HAP-1 (cell line): Measurements from ENCODE around the gene SAAL1.

ENCODE experiments used
- DNase-seq, 2 experiments: peaks; one replicate each; pipeline ENCODE4 v3.0.0-alpha.2; 2016 to 2020; ENCODE audit warnings: low spot score in 2 of 2
- H3K27me3 ChIP-seq: fragments of 250-450 bp; sonication (Bioruptor Pico); 2 replicates; pipeline ENCODE4 v1.5.1; 2020; ENCODE audit warnings: low read depth, mild to moderate bottlenecking, moderate library complexity
- H3K36me3 ChIP-seq: fragments of 250-450 bp; sonication (Bioruptor Pico); replicated peaks from 2 replicates; pipeline ENCODE4 v1.5.1; 2020; ENCODE audit warnings: mild to moderate bottlenecking
- H3K4me1 ChIP-seq: fragments of 250-450 bp; sonication (Bioruptor Pico); 2 replicates; pipeline ENCODE4 v1.5.1; 2020; ENCODE audit warnings: mild to moderate bottlenecking
- H3K4me3 ChIP-seq: fragments of 250-450 bp; sonication (Bioruptor Pico); 2 replicates; pipeline ENCODE4 v1.5.1; 2020; ENCODE audit warnings: mild to moderate bottlenecking, moderate library complexity
- H3K9me3 ChIP-seq: fragments of 250-450 bp; sonication (Bioruptor Pico); 2 replicates; pipeline ENCODE4 v1.5.1; 2020; ENCODE audit warnings: mild to moderate bottlenecking, moderate library complexity
- in situ Hi-C: fragments of 300-500 bp; cut with MboI; formaldehyde crosslinking; loops from 3 replicates; pipeline ENCODE4 v1.14.3; 2020; ENCODE audit warnings: low sequenced_read_pairs, inconsistent platforms, mixed read lengths

Gene SAAL1

DNA sequence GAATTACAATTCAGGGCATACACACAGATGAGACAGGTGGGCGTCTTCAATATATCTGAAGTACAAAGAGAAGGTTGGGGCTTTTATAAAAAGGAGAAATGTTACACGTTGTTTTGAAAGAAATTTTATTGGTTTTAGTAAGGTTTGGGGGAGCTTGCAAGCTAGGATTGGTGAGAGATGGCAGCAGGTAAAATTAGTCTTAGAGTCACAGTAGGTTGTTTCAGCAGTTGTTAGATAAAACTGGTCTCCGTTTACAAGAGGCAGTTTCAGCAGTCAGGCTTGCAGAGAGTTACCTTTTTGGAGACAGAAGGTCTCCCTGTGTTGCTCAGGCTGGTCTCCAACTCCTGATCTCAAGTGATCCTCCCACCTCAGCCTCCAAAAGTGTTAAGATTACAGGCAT, 2.4 kb upstream of the SAAL1 start:
- no peaks in the 10 kb centered on the region; the same call in 1 of the 2 replicates for H3K36me3 ChIP-seq
- no peaks in the 10 kb centered on the region for H3K9me3 ChIP-seq
- H3K4me1 ChIP-seq, result peaks cover 8% of the 10 kb centered on the region
- in situ Hi-C loops, result no loop called here
- H3K27me3 ChIP-seq, result peaks cover 13% of the 10 kb centered on the region
- no peak for DNase-seq
- H3K4me3 ChIP-seq, result no peak overlapping the region

DNA sequence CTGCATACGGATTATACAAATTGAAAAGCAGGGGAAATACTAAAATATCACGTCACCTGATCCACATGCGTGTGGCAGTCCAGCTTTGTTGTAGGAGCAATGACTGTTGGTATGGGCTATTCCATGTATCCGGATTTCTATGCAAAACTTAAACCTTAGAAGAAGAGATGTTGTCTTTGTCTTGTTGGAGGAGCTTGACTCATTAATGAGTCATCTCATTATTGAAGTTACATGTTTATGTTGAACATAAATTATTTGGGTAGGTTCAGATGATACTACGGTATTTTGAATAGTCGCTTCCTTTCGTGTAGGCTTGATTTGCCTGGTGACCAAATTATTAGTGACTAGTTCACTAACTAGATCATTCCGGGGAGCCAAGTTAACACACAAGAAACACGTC, 806 bp upstream of the SAAL1 start:
- peaks cover 8% of the 10 kb centered on the region for H3K4me1 ChIP-seq
- in situ Hi-C loops, result no loop called here
- H3K4me3 ChIP-seq, result no peak overlapping the region
- 0 out of 2 replicates have a peak, but pooled peaks cover 2% of the 10 kb centered on the region for H3K27me3 ChIP-seq
- H3K9me3 ChIP-seq, result no peaks in the 10 kb centered on the region
- H3K36me3 ChIP-seq, result no peaks in the 10 kb centered on the region; the same call in none of the 2 replicates
- DNase-seq, result no peak

DNA sequence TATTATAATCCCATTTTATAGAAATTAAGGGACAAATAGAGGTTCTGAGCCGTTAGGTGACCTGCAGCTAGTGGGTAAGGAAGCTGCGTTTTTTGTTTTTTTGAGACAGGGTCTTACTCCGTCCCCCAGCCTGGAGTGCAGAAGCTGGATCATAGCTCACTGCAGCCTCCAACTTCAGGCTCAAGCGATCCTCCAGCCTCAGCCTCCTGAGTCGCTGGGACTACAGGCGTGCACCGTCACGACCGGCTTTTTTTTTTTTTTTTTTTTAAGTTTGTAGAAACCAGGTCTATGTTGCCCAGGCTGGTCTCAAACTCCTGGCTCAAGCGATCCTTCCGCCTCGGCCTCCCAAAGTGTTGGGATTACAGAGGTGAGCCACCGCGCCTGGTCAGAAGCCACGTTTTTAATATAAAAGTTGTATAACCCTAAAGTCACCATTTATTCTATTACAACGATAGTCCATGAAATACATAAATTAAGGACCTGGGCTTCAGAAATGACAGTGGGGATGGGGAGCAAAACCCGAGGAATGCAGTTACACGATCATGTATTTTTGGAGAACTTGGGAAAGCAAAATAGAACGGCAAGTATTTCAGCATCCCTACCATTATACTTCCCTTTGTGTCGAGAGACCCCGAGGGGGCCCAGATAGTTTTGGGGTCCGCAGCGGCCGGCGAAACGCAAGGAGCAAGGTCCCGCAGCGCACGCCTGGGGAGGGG, 638 bp downstream of the SAAL1 start:
- DNase-seq, result peak in 1 of 2 experiments; percentile 9
- in situ Hi-C loops, result no loop called here
- peak overlapping the region; percentile 86 for H3K4me3 ChIP-seq

DNA sequence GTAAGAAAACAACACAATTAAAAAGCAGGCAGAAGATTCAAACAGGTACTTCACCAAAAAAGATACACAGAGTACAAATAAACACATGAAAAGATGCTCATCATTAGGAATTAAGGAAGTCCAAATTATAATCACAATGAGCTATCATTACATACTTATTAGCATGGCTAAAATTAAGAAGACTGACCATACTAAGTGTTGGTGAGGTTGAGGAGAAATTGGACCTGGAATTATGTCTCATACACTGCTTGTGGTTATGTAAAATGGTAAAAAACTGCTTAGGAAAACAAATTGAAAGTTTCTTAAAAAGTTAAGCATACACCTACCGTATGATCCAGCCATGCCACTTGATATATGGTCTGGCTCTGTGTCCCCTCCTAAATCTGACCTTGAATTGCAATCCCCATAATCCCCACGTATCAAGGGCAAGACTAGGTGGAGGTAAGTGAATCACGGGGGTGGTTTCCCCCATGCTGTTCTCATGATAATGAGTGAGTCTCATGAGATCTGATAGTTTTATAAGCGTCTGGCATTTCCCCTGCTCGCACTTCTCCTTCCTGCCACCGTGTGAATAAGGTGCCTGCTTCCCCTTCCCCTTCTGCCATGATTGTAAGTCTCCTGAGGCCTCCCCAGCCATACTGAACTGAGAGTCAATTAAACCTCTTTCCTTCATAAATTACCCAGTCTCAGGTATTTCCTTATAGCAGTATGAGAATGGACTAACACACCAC, 4.8 kb downstream of the SAAL1 start:
- peaks cover 8% of the 10 kb centered on the region for H3K4me1 ChIP-seq
- in situ Hi-C loops, result no loop called here
- H3K36me3 ChIP-seq, result peaks cover 25% of the 10 kb centered on the region
- H3K4me3 ChIP-seq, result no peak overlapping the region
- DNase-seq, result no peak
- no peaks in the 10 kb centered on the region for H3K27me3 ChIP-seq
- no peaks in the 10 kb centered on the region for H3K9me3 ChIP-seq

More for the DNA sequence above, 638 bp downstream of the SAAL1 start:
- Histone ChIP-seq H3K27me3 (0 out of 2 replicates have a peak, but pooled peaks cover 2% of the 10 kb centered on the region), H3K9me3 (no peaks in the 10 kb centered on the region), H3K36me3 (peaks cover 10% of the 10 kb centered on the region), H3K4me1 (peaks cover 8% of the 10 kb centered on the region)

DNA sequence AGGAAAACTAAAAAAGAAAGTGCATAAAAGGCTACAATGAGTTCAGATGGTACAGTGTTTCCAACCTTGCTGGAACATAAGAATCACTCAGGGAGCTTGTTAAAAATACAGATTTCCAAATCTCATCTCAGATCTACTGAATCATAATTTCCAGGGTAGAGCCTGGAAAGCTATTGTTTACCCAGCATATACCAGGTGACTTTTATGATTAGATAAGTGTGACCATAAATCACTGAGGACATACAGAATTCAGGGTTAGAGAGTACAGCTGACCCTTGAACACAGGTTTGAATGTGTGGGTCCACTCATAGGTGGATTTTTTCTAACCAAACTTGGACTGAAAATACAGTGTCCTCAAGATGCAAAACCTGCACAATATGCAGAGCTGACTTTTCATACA, 11.9 kb downstream of the SAAL1 start:
- in situ Hi-C loops, result no loop called here
- Histone ChIP-seq H3K27me3 (no peaks in the 10 kb centered on the region), H3K4me3 (no peak overlapping the region), H3K36me3 (peaks cover 64% of the 10 kb centered on the region), H3K4me1 (no peaks in the 10 kb centered on the region), H3K9me3 (no peaks in the 10 kb centered on the region)
- no peak for DNase-seq

DNA sequence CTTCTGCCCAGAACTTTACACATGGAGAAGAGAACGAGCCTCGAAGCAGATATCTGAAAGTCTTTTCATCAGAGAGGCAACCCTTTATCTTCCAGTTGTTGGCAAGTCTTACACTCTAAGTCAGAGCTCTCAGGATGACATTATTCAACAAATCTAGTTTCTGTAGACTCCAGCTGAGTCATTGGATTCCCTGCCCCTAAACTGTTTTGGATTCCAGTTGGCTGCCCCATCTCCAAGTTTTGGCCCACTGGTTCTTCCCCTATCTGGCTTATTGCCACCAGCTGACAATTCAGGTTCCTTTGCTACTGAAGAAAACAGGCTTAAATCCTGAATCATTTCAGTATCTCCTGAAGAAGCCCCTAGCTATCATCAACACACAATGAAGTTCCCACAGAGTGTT, 14.2 kb downstream of the SAAL1 start:
- H3K36me3 ChIP-seq, result peaks cover 83% of the 10 kb centered on the region

DNA sequence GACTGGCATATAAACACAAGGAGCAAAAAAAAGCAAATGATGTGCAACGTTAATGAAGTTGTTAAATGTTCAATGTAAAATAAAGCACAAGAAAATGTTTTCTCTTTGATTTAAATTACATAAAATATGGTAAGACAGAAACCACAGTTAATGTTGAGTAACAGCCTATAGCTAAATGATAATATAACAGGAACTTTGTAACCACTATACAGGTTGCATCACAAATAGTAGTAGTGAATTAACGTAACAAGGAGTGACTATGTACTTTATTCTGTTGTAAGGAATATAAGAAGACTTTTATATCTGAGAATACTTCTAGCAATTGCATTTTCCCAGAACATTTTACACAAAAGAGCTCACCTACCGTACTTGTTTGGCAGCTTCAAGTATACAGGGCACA, 16.9 kb downstream of the SAAL1 start:
- H3K36me3 ChIP-seq, result peaks cover 80% of the 10 kb centered on the region
- no peak for DNase-seq
- in situ Hi-C loops, result no loop called here

More for the DNA sequence above, 14.2 kb downstream of the SAAL1 start:
- DNase-seq, result no peak
- Histone ChIP-seq H3K4me3 (no peak overlapping the region), H3K4me1 (no peaks in the 10 kb centered on the region), H3K27me3 (no peaks in the 10 kb centered on the region), H3K9me3 (no peaks in the 10 kb centered on the region)
- in situ Hi-C loops, result no loop called here

DNA sequence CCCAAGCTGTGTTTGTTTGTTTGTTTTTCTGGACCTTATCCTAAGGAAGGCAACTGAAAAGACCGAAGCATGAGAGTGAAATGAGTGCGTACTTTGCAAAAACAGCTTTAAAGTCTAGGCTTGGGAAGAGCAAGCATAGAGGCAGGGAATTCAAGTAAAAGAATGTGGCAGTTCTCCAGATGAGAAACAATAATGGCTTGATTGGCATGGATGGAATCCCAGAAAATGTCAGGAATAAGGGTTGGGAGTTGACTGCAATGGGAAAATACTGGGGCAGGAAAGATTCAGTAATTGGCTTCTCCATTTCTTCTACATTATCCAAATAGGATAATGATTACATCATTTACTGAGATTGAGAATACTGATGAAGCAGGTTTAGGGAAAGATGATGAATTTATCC, 17.5 kb downstream of the SAAL1 start:
- Histone ChIP-seq H3K27me3 (no peaks in the 10 kb centered on the region), H3K9me3 (no peaks in the 10 kb centered on the region), H3K4me1 (no peaks in the 10 kb centered on the region), H3K4me3 (no peak overlapping the region), H3K36me3 (peaks cover 80% of the 10 kb centered on the region)
- in situ Hi-C loops, result no loop called here
- no peak for DNase-seq

More for the DNA sequence above, 16.9 kb downstream of the SAAL1 start:
- Histone ChIP-seq H3K27me3 (no peaks in the 10 kb centered on the region), H3K4me1 (no peaks in the 10 kb centered on the region), H3K4me3 (no peak overlapping the region), H3K9me3 (no peaks in the 10 kb centered on the region)

DNA sequence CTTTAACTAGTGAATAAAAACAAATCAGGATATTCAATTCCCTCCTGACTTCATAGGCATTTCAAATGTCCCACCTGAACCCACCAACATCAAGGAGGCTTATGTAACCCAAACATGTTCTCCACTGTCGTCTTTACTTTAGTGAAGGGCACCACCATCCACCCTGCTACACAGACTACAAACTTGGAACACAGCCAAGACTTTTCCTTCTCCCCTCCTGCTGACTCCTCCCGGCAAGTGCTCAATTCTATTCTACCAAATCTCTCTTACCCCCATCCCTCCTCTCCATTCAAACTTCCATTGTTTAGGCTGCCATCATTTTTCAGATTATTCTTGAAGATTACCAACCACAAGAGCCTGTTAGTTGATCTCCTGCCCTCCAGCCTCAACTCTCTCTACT, 24.3 kb downstream of the SAAL1 start:
- Histone ChIP-seq H3K27me3 (no peaks in the 10 kb centered on the region), H3K36me3 (peaks cover 64% of the 10 kb centered on the region), H3K9me3 (no peaks in the 10 kb centered on the region), H3K4me3 (no peak overlapping the region), H3K4me1 (no peaks in the 10 kb centered on the region)
- in situ Hi-C loops, result no loop called here
- no peak for DNase-seq

DNA sequence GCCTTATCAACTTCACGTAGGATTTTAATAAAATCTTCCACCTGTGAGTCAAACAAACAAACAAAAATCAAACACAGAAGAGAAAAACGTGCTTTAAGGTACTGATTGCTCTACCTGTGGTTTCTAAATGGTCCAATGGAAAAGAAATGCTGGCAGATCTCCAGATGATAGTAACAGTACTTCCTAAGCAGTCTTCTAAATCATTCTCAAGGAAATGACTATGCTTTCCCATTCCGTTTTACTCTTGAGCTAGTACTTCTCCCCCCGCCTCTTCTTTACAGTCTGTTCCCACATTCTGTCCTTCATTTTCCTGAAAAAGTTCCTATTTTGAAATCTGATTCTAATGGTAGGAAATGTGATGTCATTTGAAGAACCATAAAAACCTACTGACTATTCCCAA, 25.4 kb downstream of the SAAL1 start:
- no peaks in the 10 kb centered on the region for H3K4me1 ChIP-seq
- H3K27me3 ChIP-seq, result no peaks in the 10 kb centered on the region
- no peak overlapping the region for H3K4me3 ChIP-seq
- in situ Hi-C loops, result no loop called here
- no peaks in the 10 kb centered on the region for H3K9me3 ChIP-seq
- DNase-seq, result no peak
- H3K36me3 ChIP-seq, result peaks cover 54% of the 10 kb centered on the region

DNA sequence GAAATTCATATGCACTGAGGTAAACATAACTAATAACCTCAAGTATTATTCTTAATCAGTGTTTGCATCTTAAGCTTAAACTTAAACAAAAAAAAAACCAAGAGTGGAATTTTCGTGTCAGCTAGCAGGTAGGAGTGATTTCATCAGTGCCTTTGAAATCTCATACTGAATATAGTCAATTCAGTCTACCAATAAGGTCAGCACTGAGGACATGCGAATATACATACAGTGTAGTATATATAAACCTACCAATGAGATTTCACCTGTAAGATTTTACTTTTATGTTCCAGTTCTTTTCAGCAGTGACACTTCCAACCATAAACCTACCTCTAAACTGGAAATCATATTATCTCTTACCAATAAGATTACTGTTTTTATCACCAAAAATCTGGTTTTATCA, 27.0 kb downstream of the SAAL1 start:
- Histone ChIP-seq H3K4me3 (no peak overlapping the region), H3K9me3 (no peaks in the 10 kb centered on the region), H3K36me3 (peaks cover 46% of the 10 kb centered on the region), H3K4me1 (no peaks in the 10 kb centered on the region), H3K27me3 (no peaks in the 10 kb centered on the region)
- no peak for DNase-seq
- in situ Hi-C loops, result no loop called here

DNA sequence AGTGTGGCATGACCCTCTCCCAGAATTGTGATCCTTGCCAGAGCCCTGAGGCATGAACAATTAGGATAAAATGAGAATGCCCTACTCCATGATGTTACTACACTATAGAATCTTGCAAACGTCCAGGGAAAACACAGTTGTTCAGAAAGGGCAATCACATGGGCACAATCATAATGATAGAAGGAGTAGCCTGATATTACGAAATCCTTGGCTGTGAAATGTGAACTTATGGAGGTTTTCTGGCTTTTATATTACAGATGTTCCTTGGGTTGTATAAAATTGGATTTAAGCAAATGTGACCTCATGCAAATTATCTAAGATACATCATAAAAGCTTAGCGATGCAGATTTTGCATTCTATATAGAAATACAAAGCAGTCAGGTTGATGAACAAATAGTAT, 30.4 kb downstream of the SAAL1 start:
- DNase-seq, result no peak
- Histone ChIP-seq H3K4me1 (no peaks in the 10 kb centered on the region), H3K4me3 (no peak overlapping the region), H3K36me3 (peaks cover 15% of the 10 kb centered on the region), H3K9me3 (no peaks in the 10 kb centered on the region), H3K27me3 (no peaks in the 10 kb centered on the region)
- in situ Hi-C loops, result no loop called here

DNA sequence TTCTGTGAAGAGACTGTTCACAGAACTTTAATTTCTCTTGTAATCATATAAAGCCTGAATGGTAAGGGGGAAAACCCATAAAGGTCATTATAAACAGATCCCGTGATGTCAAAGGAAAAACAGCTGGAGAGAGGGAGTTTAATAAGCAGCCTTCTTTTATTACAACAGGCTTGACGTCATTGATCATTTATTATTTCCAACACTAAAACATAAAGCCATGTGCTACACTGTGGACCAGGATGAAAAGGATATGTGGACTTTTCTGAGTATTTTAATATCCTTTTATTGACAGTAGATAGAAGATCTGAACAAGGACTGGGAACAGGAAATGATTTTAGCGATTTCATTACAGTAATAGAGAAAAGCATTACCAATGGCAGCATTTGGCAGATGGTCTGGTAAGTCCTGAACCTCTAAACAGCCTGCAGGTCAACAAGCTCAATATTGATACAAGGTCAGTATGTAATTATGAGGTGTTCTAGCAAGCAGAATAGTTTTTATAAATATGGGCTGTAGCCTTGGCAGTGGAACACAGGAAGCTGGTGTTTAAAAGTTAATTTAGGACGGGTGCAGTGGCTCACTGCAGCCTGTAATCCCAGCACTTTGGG, 34.7 kb downstream of the SAAL1 start:
- no peak overlapping the region for H3K4me3 ChIP-seq
- no peaks in the 10 kb centered on the region for H3K36me3 ChIP-seq
- no peak for DNase-seq
- H3K27me3 ChIP-seq, result no peaks in the 10 kb centered on the region
- H3K9me3 ChIP-seq, result no peaks in the 10 kb centered on the region
- no peaks in the 10 kb centered on the region for H3K4me1 ChIP-seq
- in situ Hi-C loops, result no loop called here

DNA sequence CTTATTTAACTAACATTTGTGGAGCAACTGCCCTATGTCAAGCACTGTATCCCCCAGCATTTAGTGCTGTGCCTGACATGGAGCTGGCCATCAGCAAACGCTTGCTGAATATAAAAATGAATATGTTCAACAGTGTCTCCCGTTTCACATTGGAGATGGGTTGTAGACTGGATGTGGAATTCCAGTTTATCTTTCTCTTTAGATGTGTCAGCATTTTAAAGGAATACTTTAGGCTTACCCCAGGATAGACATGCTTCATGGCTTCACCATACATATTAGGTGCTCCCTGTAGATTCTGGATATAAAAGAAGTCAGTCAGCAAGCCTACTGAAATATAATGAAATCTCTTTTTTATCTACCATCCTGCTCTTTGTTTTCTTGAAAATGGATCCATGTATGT, 38.5 kb downstream of the SAAL1 start:
- in situ Hi-C loops, result no loop called here
- H3K9me3 ChIP-seq, result no peaks in the 10 kb centered on the region
- H3K27me3 ChIP-seq, result no peaks in the 10 kb centered on the region
- no peak overlapping the region for H3K4me3 ChIP-seq
- no peaks in the 10 kb centered on the region for H3K36me3 ChIP-seq
- H3K4me1 ChIP-seq, result peaks cover 16% of the 10 kb centered on the region
- DNase-seq, result no peak
